MM.1S (cell line): Measurements from ENCODE around the gene TFEC.

ENCODE experiments used
- DNase-seq: peaks from one replicate; pipeline ENCODE4 v3.0.0-alpha.2; 2015
- H2AFZ ChIP-seq: fragments of 300-600 bp; sonication (generic); 2 replicates; pipeline ENCODE4 v1.6.0; 2016; ENCODE audit warnings: antibody characterized with exemption, low read length
- H3F3A ChIP-seq: fragments of 300-600 bp; sonication (generic); 2 replicates; pipeline ENCODE4 v1.6.1; 2016; ENCODE audit warnings: mild to moderate bottlenecking, antibody characterized with exemption, low read length, moderate library complexity, mixed read lengths; ENCODE audit not compliant: insufficient read depth
- H3K27ac ChIP-seq: fragments of 300-600 bp; sonication (generic); 2 replicates; pipeline ENCODE4 v1.5.1; 2016; ENCODE audit warnings: mild to moderate bottlenecking, low read length
- H3K27me3 ChIP-seq: fragments of 300-600 bp; sonication (generic); replicated peaks from 2 replicates; pipeline ENCODE4 v1.6.0; 2016; ENCODE audit warnings: low read length; ENCODE audit not compliant: insufficient read depth
- H3K36me3 ChIP-seq: fragments of 300-600 bp; sonication (generic); replicated peaks from 2 replicates; pipeline ENCODE4 v1.6.1; 2016; ENCODE audit warnings: mild to moderate bottlenecking, low read length, mixed read lengths; ENCODE audit not compliant: insufficient read depth
- H3K4me1 ChIP-seq: fragments of 300-600 bp; sonication (generic); 2 replicates; pipeline ENCODE4 v1.6.1; 2016; ENCODE audit warnings: low read length, mixed read lengths
- H3K4me2 ChIP-seq: fragments of 300-600 bp; sonication (generic); 2 replicates; pipeline ENCODE4 v1.6.0; 2016; ENCODE audit warnings: low read depth, low read length
- H3K4me3 ChIP-seq: fragments of 300-600 bp; sonication (generic); 2 replicates; pipeline ENCODE4 v1.5.1; 2016; ENCODE audit warnings: low read length, mixed read lengths
- H3K79me2 ChIP-seq: fragments of 300-600 bp; sonication (generic); 2 replicates; pipeline ENCODE4 v1.6.1; 2016; ENCODE audit warnings: mixed run types, low read length, mixed read lengths
- H3K9ac ChIP-seq: fragments of 300-600 bp; sonication (generic); 2 replicates; pipeline ENCODE4 v1.6.1; 2016; ENCODE audit warnings: low read length, mixed read lengths
- H3K9me2 ChIP-seq: fragments of 300-600 bp; sonication (generic); replicated peaks from 2 replicates; pipeline ENCODE4 v1.6.1; 2016; ENCODE audit warnings: mild to moderate bottlenecking, low read length, mixed read lengths; ENCODE audit not compliant: insufficient read depth
- H3K9me3 ChIP-seq: fragments of 300-600 bp; sonication (generic); replicated peaks from 2 replicates; pipeline ENCODE4 v1.6.1; 2016; ENCODE audit warnings: mild to moderate bottlenecking, low read length, mixed read lengths; ENCODE audit not compliant: insufficient read depth
- H4K20me1 ChIP-seq: fragments of 300-600 bp; sonication (generic); 2 replicates; pipeline ENCODE4 v1.6.1; 2016; ENCODE audit warnings: mild to moderate bottlenecking, low read length, moderate library complexity, mixed read lengths; ENCODE audit not compliant: insufficient read depth
- EZH2 ChIP-seq: fragments of 300-600 bp; sonication (generic); optimal IDR thresholded peaks from 2 replicates; pipeline ENCODE3; 2017; ENCODE audit warnings: low read depth, mild to moderate bottlenecking, antibody characterized with exemption, low read length, mixed read lengths
- EZH2phosphoT487 ChIP-seq: fragments of 300-600 bp; sonication (generic); IDR thresholded peaks from 2 replicates; pipeline ENCODE4 v1.6.1; 2018; ENCODE audit warnings: antibody characterized with exemption, low read length
- TF ChIP-seq, protein P1 (sequence below): fragments of 300-600 bp; sonication (generic); IDR thresholded peaks from 2 replicates; pipeline ENCODE4 v1.5.1; 2016; ENCODE audit warnings: antibody characterized with exemption, low read length, mixed read lengths

Gene TFEC

DNA sequence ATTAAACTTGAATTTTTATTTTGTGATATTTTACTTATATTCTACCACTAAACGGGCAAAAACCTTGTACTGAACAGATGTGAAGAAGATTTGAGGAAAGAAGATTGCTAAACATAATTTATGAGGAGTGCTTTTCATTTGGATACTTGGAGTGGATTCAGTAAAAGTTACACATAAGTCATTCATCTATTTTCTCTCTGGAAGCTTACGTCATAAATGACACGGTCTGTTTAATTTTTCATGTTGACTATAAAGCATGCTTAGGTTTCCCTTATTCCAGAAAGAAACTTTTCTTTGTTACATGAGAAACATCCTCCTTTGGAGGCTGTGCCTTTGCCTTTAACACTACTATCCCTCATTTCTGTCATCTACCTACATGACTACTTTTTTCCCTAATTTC, 53.9 kb downstream of the TFEC start:
- Histone ChIP-seq H3K4me3 (no peak overlapping the region), H3K9me3 (no peaks in the 10 kb centered on the region), H3K9ac (no peak overlapping the region), H3K79me2 (no peaks in the 10 kb centered on the region), H3K4me1 (no peaks in the 10 kb centered on the region), H3K27me3 (no peaks in the 10 kb centered on the region), H2AFZ (no peak overlapping the region), H4K20me1 (no peaks in the 10 kb centered on the region), H3F3A (no peaks in the 10 kb centered on the region), H3K4me2 (no peak overlapping the region), H3K36me3 (no peaks in the 10 kb centered on the region), H3K27ac (no peak overlapping the region), H3K9me2 (no peaks in the 10 kb centered on the region)
- TF ChIP-seq, protein P1, sequence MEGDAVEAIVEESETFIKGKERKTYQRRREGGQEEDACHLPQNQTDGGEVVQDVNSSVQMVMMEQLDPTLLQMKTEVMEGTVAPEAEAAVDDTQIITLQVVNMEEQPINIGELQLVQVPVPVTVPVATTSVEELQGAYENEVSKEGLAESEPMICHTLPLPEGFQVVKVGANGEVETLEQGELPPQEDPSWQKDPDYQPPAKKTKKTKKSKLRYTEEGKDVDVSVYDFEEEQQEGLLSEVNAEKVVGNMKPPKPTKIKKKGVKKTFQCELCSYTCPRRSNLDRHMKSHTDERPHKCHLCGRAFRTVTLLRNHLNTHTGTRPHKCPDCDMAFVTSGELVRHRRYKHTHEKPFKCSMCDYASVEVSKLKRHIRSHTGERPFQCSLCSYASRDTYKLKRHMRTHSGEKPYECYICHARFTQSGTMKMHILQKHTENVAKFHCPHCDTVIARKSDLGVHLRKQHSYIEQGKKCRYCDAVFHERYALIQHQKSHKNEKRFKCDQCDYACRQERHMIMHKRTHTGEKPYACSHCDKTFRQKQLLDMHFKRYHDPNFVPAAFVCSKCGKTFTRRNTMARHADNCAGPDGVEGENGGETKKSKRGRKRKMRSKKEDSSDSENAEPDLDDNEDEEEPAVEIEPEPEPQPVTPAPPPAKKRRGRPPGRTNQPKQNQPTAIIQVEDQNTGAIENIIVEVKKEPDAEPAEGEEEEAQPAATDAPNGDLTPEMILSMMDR = no peak
- TF ChIP-seq EZH2phosphoT487 (no peak), EZH2 (no peak)
- DNase-seq = no peak

DNA sequence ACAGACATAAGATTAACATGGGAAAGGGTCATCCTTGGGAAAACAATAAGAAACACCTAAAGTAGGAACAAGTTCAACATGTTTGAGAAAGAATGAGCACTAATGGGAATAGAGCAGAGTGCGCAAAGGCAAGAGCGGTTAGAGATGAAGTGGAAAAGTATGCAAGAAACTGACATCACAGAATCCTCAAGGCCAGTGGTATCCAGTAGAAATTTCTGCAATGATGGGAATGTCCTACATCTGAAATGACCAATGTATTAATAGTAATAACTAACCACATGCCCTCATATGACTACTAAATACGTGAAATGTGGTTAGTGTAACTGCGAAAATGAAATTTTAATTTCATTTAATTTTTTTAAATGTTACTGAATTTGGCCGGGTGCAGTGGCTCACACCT, 54.8 kb downstream of the TFEC start:
- Histone ChIP-seq H3K9ac (no peak overlapping the region), H3K27ac (no peak overlapping the region), H3K36me3 (no peaks in the 10 kb centered on the region), H3K9me3 (no peaks in the 10 kb centered on the region), H3K4me3 (no peak overlapping the region), H2AFZ (no peak overlapping the region), H4K20me1 (no peaks in the 10 kb centered on the region), H3K4me2 (no peak overlapping the region), H3K9me2 (no peaks in the 10 kb centered on the region), H3K27me3 (no peaks in the 10 kb centered on the region), H3F3A (no peaks in the 10 kb centered on the region), H3K4me1 (no peaks in the 10 kb centered on the region), H3K79me2 (no peaks in the 10 kb centered on the region)
- no peak for DNase-seq
- TF ChIP-seq EZH2 (no peak), EZH2phosphoT487 (no peak)
- TF ChIP-seq, protein P1 = no peak

DNA sequence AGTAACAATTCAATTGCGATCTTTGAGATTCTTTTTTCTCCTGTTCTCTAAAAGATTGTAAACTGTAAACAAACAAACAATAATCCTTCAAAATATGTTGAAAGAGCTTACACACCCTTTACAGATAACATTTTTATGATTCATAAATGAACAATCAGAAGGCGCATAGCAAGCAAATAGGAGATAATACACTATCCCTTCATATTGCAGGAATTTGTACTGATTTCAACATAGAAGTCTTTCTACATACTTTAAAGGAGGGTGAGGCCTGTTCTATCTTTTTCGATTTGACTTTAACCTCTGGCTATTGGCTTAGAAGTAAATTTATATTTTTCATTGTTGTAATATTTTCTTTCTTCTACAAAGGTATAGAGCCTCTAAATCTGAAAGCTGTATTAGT, 57.2 kb downstream of the TFEC start:
- no peaks in the 10 kb centered on the region for H3K27me3 ChIP-seq
- H3K9me3 ChIP-seq = no peaks in the 10 kb centered on the region
- no peaks in the 10 kb centered on the region for H3K4me1 ChIP-seq
- no peak overlapping the region for H3K27ac ChIP-seq
- H3K4me3 ChIP-seq = no peak overlapping the region
- H3K9me2 ChIP-seq = no peaks in the 10 kb centered on the region
- no peak overlapping the region for H3K9ac ChIP-seq
- H3F3A ChIP-seq = no peaks in the 10 kb centered on the region
- no peak for TF ChIP-seq EZH2
- no peaks in the 10 kb centered on the region for H4K20me1 ChIP-seq
- H2AFZ ChIP-seq = no peak overlapping the region
- H3K4me2 ChIP-seq = no peak overlapping the region
- H3K36me3 ChIP-seq = no peaks in the 10 kb centered on the region
- H3K79me2 ChIP-seq = no peaks in the 10 kb centered on the region
- no peak for DNase-seq

DNA sequence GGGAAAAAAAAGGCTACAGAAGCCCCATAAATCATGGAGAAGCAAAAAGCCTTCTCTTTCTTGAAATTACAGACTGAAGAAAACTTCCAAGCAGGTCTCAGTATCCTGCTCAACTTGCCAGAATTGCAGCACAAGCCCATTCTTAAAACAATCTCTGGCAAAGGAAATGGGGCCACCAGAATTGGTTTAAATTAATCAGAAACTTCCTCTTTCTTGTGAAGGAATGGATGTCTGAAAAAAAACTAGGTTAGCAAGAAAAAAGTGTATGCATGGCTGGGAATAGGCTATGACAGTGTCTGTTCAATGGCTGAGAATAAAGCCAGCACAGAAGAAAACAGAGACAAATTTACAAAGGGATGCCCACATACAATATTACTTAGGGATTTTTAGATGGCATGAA, 59.1 kb downstream of the TFEC start:
- Histone ChIP-seq H3K27ac (no peak overlapping the region), H3K9me3 (no peaks in the 10 kb centered on the region), H3K79me2 (no peaks in the 10 kb centered on the region), H3K4me2 (no peak overlapping the region), H2AFZ (no peak overlapping the region), H3F3A (no peaks in the 10 kb centered on the region), H3K9me2 (no peaks in the 10 kb centered on the region), H3K36me3 (no peaks in the 10 kb centered on the region), H3K27me3 (no peaks in the 10 kb centered on the region), H4K20me1 (no peaks in the 10 kb centered on the region), H3K4me1 (no peaks in the 10 kb centered on the region), H3K9ac (no peak overlapping the region), H3K4me3 (no peak overlapping the region)
- TF ChIP-seq EZH2 (no peak), EZH2phosphoT487 (no peak)
- TF ChIP-seq, protein P1 = no peak
- DNase-seq = no peak
